Lower leg skin (tissue), 3 donors: ENCODE data around the gene ALX4.

ENCODE experiments used
- POLR2A ChIP-seq, 2 donors: fragments of 450-650 bp; IDR thresholded peaks; one replicate each; pipeline ENCODE4 v1.6.1; 2016 to 2017; ENCODE audit warnings: antibody characterized with exemption in 2 of 2, mild to moderate bottlenecking in 1 of 2, moderate library complexity in 1 of 2
- TF ChIP-seq, protein P1 (sequence below), 3 donors: fragments of 450-650 bp; IDR thresholded peaks; one replicate each; pipeline ENCODE4 v1.5.1; 2016; ENCODE audit warnings: antibody characterized with exemption in 3 of 3, mild to moderate bottlenecking in 3 of 3, moderate library complexity in 2 of 3

DNA sequence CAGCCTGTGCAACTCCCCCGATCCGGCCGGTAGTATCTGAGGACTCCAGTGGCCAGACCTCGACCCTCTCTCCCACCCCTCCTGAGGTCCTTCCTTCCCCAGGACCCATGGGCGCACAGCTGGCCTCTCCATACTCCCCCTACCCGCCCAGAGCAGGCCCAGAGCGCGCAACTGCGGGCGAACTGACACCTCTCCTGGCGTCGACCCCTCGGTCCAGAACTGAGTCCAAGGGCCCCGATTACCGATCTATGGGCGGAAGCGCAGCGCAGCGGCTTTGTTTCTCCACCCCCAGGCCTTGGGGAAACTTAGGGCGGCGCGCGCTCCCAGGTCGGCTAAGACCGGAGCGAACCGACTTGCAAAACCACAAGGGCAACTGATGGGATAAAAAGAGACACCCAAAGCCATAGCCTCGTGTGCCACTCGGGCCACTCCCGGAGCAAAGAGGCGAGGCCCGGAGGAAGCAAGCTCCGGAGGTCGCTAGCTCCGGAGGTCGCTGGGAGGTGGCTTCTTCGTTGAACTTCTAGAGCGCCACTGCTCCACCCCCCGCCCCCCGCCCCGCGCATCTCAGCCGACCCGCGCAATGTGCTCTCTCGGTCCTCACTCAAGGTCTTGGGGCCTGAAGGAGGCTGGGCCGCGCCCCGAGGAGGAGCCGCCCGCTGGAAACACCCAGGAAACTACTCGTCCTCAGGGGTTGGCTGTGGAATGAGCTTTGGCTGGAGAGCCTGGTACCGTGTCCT lies 9.8 kb upstream of the ALX4 start:
- TF ChIP-seq, protein P1, sequence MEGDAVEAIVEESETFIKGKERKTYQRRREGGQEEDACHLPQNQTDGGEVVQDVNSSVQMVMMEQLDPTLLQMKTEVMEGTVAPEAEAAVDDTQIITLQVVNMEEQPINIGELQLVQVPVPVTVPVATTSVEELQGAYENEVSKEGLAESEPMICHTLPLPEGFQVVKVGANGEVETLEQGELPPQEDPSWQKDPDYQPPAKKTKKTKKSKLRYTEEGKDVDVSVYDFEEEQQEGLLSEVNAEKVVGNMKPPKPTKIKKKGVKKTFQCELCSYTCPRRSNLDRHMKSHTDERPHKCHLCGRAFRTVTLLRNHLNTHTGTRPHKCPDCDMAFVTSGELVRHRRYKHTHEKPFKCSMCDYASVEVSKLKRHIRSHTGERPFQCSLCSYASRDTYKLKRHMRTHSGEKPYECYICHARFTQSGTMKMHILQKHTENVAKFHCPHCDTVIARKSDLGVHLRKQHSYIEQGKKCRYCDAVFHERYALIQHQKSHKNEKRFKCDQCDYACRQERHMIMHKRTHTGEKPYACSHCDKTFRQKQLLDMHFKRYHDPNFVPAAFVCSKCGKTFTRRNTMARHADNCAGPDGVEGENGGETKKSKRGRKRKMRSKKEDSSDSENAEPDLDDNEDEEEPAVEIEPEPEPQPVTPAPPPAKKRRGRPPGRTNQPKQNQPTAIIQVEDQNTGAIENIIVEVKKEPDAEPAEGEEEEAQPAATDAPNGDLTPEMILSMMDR (IDR thresholded peaks at IDR 0.05), result no peak
- no peak for TF ChIP-seq POLR2A (IDR thresholded peaks at IDR 0.05)
